NCI-H524 treated with DMSO at 0.1 percent for 48 hours (cell line): Measurements from ENCODE around the gene IFNAR2.

ENCODE experiments used
- DNase-seq: peaks from one replicate; lab custom pipeline; 2025; lab: John Stamatoyannopoulos, UW

The IFNAR2 gene

GRCh38 chr21:33229784-33230544 is at the start of gene IFNAR2:
IFNAR2 (plus strand) TSS chr21:33229938; CDS start chr21:33241923, 11,985 bp downstream.
- DNase-seq = no peak

DNA sequence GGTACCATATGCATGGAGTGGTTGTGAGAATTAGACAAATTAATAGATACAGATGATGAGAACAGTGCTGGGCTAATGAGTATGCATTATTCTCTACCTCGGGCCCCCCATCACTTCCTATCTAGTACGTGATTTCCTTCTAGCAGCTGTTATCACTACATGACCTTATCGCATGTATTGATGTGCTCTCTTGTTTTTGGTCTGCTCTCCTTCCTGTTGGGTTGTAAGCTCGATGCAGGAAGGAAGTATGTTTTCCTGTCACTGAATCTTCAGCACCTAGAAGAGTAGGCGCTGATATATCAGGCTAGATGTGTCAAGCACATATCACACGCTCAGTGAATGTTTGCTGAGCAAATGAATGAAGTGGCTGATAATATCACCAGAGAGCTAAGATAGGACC is 43.9 kb upstream of the IFNAR2 start:
- no peak for DNase-seq

DNA sequence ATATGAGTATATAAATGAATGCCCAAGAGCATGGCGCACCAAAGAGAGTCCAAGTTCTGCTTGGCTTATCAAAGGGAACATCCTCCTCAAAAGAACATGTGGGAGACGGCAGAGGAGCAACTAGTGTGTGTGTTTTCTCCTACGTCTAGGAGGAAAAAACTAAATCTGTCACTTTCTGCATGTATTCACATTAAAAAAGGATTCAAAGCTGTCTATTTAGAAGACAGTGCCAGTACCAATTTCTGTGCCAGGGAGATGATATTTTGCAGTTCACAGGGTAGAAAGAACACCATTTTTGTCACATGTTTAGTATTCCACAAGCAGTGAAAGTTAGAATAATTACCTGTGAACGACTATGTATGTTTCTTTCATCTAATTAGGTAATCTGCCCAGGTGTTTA is 42.5 kb upstream of the IFNAR2 start:
- DNase-seq = no peak

- DNase-seq = no peak
These were observed 40.5 kb upstream of the IFNAR2 start for GRCh38 chr21:33189237-33189636.

DNA sequence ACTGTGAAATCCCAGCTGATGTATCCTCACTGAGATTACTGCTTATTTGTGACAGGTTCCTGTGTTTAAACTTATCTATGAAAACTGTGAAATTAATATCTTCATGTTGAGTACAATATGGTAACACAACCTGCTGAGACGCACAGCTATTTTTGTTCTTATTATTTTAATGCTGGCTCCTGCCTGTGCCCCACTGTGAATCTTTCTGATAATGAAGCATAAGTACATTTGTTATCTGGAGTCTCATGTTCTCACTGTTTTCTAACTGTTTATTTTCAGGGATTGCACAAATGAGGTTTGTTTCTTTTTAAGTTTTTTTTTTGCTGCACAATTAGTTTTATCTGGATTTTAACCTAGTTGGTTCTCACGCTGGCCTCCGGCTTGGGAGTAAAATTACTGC is 39.9 kb upstream of the IFNAR2 start:
- no peak for DNase-seq

DNA sequence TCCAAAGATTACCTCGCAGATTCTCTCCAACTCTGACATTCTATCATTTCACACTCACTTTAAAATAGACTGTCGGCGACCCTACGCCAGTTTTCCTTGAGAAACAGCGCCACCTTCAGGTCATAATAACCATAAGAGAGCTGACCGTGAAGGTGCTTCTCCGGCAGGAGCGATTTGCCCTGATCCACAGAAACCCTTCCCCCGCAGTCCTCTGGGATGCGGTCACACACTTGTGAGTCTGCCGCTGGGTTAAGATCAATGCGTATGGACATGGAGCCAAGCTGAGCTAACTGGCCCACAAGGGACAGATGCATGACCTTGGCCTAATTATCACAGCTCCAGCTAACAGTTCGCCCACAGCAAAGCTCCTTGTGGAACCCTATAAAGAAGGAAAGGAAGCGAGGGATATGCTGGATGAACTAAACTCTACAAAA is 32.8 kb upstream of the IFNAR2 start:
- no peak for DNase-seq

- no peak for DNase-seq
These were observed 32.2 kb upstream of the IFNAR2 start for GRCh38 chr21:33197496-33197895.

- no peak for DNase-seq
These were observed 31.2 kb upstream of the IFNAR2 start for GRCh38 chr21:33198346-33199099.

GRCh38 chr21:33199100-33199464 is 30.7 kb upstream of the IFNAR2 start:
- DNase-seq = no peak

DNA sequence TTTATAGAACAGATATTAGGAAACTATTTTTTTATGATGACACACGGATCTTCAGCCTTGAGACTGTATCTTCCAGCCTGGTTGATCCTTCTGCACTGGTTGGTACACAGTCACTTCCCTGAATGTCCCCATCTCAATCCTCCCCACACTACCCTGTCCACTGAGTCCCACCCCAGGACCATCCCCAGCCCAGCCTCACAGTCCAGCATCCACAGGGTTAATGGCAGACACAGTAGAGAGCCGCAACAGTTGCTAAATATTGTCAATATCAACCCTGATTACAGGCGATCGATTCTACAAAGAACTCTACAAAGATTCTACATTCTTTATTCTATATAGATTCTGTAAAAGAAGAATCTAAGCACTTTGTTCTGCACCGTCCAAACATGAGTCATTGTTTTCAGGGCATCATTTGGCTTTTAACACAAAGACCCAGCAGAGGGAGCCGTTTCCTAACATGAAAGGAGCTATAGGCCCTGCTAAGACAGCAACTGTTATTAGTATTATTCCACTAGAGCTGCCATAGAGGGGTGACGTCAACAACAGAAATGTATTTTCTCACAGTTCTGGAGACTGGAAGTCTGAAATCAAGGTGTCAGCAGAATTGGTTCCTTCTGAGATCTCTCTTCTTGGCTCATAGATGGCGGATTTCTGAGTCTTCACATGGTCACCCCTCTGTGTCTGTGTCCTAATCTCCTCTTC is 30.1 kb upstream of the IFNAR2 start:
- DNase-seq = peak; percentile 64

- DNase-seq = no peak
These were observed 27.8 kb upstream of the IFNAR2 start for GRCh38 chr21:33201956-33202355.

GRCh38 chr21:33202464-33203363 is 27.0 kb upstream of the IFNAR2 start:
- DNase-seq = no peak

DNA sequence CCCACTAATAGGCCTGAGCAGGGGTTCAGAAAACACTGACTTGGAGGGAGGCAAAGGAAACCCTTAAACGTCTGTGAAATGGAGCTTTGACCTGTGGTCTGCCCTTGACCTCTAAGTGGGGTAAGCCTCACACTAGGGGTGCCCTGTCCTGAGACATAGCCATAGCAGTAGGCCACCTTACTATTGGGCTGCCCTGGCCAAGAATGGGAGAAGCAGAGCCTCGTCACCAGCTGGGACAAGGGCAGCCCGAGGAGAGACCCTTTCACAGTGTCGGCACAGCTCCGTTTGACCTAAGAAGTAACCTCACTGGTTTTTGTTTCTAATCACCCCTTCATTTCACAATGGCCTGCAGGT is 26.4 kb upstream of the IFNAR2 start:
- DNase-seq = no peak

DNA sequence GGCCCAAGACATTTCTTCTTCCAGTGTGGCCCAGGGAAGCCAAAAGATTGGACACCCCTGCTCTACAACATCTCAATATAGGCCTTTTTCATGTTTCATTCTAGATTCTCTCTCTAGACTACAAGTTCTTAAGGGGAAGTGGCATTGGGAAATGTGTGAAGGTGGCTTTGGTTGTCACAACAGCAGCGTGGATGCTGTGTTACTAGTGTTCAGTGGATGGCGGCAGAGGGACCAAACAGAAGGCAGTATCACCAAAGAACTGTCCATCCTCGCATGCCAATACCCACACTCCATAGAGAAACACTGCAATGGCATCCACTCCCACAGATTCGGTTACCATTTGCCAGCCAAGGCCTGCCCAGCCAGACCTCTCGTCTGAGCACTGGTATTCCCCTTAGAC is 24.3 kb upstream of the IFNAR2 start:
- DNase-seq = no peak

GRCh38 chr21:33206771-33207281 is 22.9 kb upstream of the IFNAR2 start:
- DNase-seq = no peak

GRCh38 chr21:33207449-33208149 is 22.1 kb upstream of the IFNAR2 start:
- DNase-seq = no peak

- DNase-seq = no peak
These were observed 21.2 kb upstream of the IFNAR2 start for GRCh38 chr21:33208534-33208933.

DNA sequence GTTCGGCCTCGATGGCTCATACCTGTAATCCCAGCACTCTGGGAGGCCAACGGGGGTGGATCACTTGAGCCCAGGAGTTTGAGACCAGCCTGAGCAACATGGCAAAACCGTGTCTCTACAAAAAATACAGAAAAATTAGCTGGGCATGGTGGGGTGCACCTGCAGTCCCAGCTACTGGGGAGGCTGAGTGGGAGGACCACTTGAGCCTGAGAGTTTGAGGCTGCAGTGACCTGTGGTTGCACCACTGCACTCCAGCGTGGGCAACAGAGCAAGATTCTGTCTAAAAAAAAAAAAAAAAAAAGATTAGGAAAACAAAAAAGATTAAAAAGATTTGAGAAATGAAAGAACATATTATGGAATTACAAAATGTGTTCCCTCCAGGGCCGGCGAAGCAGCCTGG is 18.4 kb upstream of the IFNAR2 start:
- no peak for DNase-seq

DNA sequence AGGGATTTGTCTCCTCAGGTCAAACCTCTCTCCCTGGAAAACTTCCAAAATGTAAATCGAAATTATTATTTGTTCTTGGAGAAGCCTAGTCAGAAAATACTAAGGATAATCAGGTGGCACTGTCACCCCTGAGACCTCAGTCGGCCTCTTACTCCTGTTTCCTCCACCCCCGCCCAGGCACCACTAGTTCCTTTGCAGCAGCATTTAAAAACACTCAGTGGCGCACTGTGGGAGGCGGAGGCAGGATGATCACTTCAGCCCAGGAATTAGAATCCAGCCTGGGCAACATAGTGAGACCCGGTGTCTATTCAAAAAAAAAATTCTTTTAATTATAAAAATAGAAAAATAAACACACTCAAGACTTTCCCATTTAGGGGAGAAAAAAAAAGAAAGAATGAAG is 18.0 kb upstream of the IFNAR2 start:
- no peak for DNase-seq

GRCh38 chr21:33212159-33212851 is 17.4 kb upstream of the IFNAR2 start:
- no peak for DNase-seq

DNA sequence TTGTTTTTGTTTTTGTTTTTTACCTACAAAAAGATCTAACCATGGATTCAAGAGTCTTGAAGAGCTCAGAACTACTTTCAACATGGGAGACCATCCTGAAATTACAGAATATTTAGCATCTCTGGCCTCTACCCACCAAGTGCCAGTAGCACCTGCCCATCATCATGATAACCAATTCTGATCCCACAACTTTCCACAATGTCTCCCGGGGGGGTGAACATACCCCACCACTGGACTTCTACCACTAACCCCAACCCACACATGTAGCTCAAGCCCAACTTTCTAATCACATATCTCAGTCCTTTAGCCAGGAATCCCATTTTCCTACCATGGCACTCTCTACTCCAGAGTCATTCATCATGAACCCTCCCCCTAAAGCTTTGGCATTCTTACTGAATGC is 15.7 kb upstream of the IFNAR2 start:
- no peak for DNase-seq
